ENCODE measurements around the gene VMP1. TPM values are rescaled to one million over a fixed set of nuclear protein-coding genes. Genes with fewer than 3 reads are reported as not detected.

VMP1 gene
- total RNA-seq, 1 experiment from 2014 or later = 83.1 TPM

GRCh38 chr17:59800530-59800942 lies 93.1 kb downstream of the VMP1 start:
- Histone ChIP-seq H3K27ac (ENCODE audit: insufficient read length, low read depth, low read length) (no peak overlapping the region), H2BK20ac (ENCODE audit: low read depth, low read length, poor library complexity, severe bottlenecking) (no peak overlapping the region), H3K23ac (ENCODE audit: insufficient read length, low read depth, low read length) (no peak overlapping the region), H2AFZ (ENCODE audit: low read length) (no peak overlapping the region), H3K4me2 (ENCODE audit: insufficient read depth, insufficient read length, low read length) (no peak overlapping the region), H3K27me3 (ENCODE audit: insufficient read depth, low read length) (no peaks in the 10 kb centered on the region), H4K20me1 (ENCODE audit: control insufficient read depth, insufficient read depth, insufficient read length) (no peaks in the 10 kb centered on the region), H2AK5ac (ENCODE audit: insufficient read length, low read length) (no peak overlapping the region), H2BK12ac (ENCODE audit: insufficient read length, low read depth, low read length) (no peak overlapping the region), H3K23me2 (ENCODE audit: insufficient read length, low read depth, low read length, poor library complexity, severe bottlenecking) (no peaks in the 10 kb centered on the region), H3K4ac (ENCODE audit: low read depth, low read length) (no peak overlapping the region), H3K9ac (ENCODE audit: extremely low read depth, insufficient read length, low read length) (no peak overlapping the region), H3K79me2 (ENCODE audit: insufficient read depth, low read length) (no peaks in the 10 kb centered on the region), H3K14ac (ENCODE audit: insufficient read depth, low read length) (no peak overlapping the region), H4K8ac (replicated peaks; ENCODE audit: insufficient read length, low read depth, low read length) (no peak overlapping the region), H3K56ac (ENCODE audit: insufficient read length, low read depth, low read length) (no peak overlapping the region), H2BK120ac (ENCODE audit: low read depth, low read length, poor library complexity, severe bottlenecking) (no peak overlapping the region), H4K91ac (ENCODE audit: insufficient read length, low read depth, low read length) (no peak overlapping the region), H4K5ac (ENCODE audit: insufficient read length, low read depth, low read length) (no peak overlapping the region), H3K4me1 (ENCODE audit: insufficient read depth, low read length) (no peaks in the 10 kb centered on the region), H2BK15ac (ENCODE audit: low read depth, low read length) (no peak overlapping the region), H3K9me3 (ENCODE audit: control insufficient read depth, low read depth, low read length) (no peaks in the 10 kb centered on the region), H2BK5ac (ENCODE audit: insufficient read length, low read length) (no peak overlapping the region), H3T11ph (ENCODE audit: low read length) (no peak overlapping the region), H3K18ac (ENCODE audit: insufficient read length, low read depth, low read length) (no peak overlapping the region), H3K79me1 (ENCODE audit: insufficient read depth, low read depth, low read length, poor library complexity, severe bottlenecking) (no peaks in the 10 kb centered on the region)
- Mint-ChIP-seq H3K9me3 (no peaks in the 10 kb centered on the region), H3K4me1 (no peaks in the 10 kb centered on the region), H3K36me3 (ENCODE audit: insufficient read depth in 1 of 3, low read depth in 3 of 3) (no peaks in the 10 kb centered on the region), H3K27ac (no peak overlapping the region), H3K27me3 (ENCODE audit: low read depth) (no peaks in the 10 kb centered on the region), H3K4me3 (no peak overlapping the region)
- TF ChIP-seq CTCF (conservative IDR thresholded peaks at IDR 0.05) = no peak
- no peak for DNase-seq
- no CpG with 5 or more reads among the region's 6 CpGs for WGBS (ENCODE audit: extremely low coverage, insufficient read length, low lambda C conversion rate)

Data from H9 (cell line).